Activated gamma-delta T cell (primary cell): Measurements from ENCODE around the gene EGF.
"Not testable (repeated sequence)": the region's sequence is repeated elsewhere in the genome, so short reads cannot be mapped to it uniquely, and the experiment has no call there.

Experiments used
- DNase-seq: peaks from one replicate; lab custom pipeline; 2025; lab: John Stamatoyannopoulos, UW

Gene EGF

GRCh38 chr4:109915385-109916026 is 2.8 kb downstream of the EGF start:
- DNase-seq, result no peak

- no peak for DNase-seq
Measured at GRCh38 chr4:109916027-109916409, 3.3 kb downstream of the EGF start.

- DNase-seq, result no peak
Measured at GRCh38 chr4:109921384-109921808, 8.7 kb downstream of the EGF start.

- no peak for DNase-seq
Measured at GRCh38 chr4:109925396-109925795, 12.7 kb downstream of the EGF start.

- no peak for DNase-seq
Measured at GRCh38 chr4:109928327-109929045, 15.8 kb downstream of the EGF start.

- no peak for DNase-seq
Measured at GRCh38 chr4:109930464-109930863, 17.8 kb downstream of the EGF start.

GRCh38 chr4:109930872-109931271 is 18.2 kb downstream of the EGF start:
- DNase-seq, result no peak

GRCh38 chr4:109931318-109931717 is 18.6 kb downstream of the EGF start:
- DNase-seq, result no peak

GRCh38 chr4:109937352-109937751 is 24.7 kb downstream of the EGF start:
- DNase-seq, result not testable (repeated sequence)

- no peak for DNase-seq
Measured at GRCh38 chr4:109939190-109939589, 26.5 kb downstream of the EGF start.

- no peak for DNase-seq
Measured at GRCh38 chr4:109942292-109942926, 29.7 kb downstream of the EGF start.

GRCh38 chr4:109943745-109944144 is 31.1 kb downstream of the EGF start:
- DNase-seq, result no peak

- no peak for DNase-seq
Measured at GRCh38 chr4:109944591-109944990, 31.9 kb downstream of the EGF start.

GRCh38 chr4:109945056-109945455 is 32.4 kb downstream of the EGF start:
- DNase-seq, result no peak

- no peak for DNase-seq
Measured at GRCh38 chr4:109946120-109946519, 33.4 kb downstream of the EGF start.

GRCh38 chr4:109947457-109947856 is 34.8 kb downstream of the EGF start:
- DNase-seq, result no peak

- no peak for DNase-seq
Measured at GRCh38 chr4:109947918-109948317, 35.2 kb downstream of the EGF start.

- not testable (repeated sequence) for DNase-seq
Measured at GRCh38 chr4:109949099-109949718, 36.5 kb downstream of the EGF start.

- no peak for DNase-seq
Measured at GRCh38 chr4:109952612-109953011, 39.9 kb downstream of the EGF start.

GRCh38 chr4:109953556-109953955 is 40.9 kb downstream of the EGF start:
- no peak for DNase-seq

- no peak for DNase-seq
Measured at GRCh38 chr4:109955146-109955545, 42.5 kb downstream of the EGF start.

GRCh38 chr4:109957227-109957626 is 44.5 kb downstream of the EGF start:
- no peak for DNase-seq

GRCh38 chr4:109959195-109959594 is 46.5 kb downstream of the EGF start:
- no peak for DNase-seq
